IPS-20b (cell line): ENCODE results near the gene HMX1.

Source experiments
- H3K27ac ChIP-seq: one replicate; pipeline ENCODE4 v1.5.1; 2013; ENCODE audit warnings: low read length
- H3K27me3 ChIP-seq: 2 replicates; pipeline ENCODE4 v1.6.1; 2013; ENCODE audit warnings: mild to moderate bottlenecking, low read length, inconsistent platforms; ENCODE audit not compliant: insufficient read depth
- H3K36me3 ChIP-seq: 2 replicates; pipeline ENCODE4 v1.6.1; 2013; ENCODE audit warnings: low read depth, mild to moderate bottlenecking, inconsistent platforms, low read length, moderate library complexity; ENCODE audit not compliant: insufficient read depth
- H3K4me1 ChIP-seq: 2 replicates; pipeline ENCODE4 v1.6.1; 2013; ENCODE audit warnings: mild to moderate bottlenecking, control low read depth, inconsistent platforms, low read length, moderate library complexity; ENCODE audit not compliant: insufficient read depth
- H3K4me3 ChIP-seq: 2 replicates; pipeline ENCODE4 v1.5.1; 2013; ENCODE audit warnings: mild to moderate bottlenecking, low read length, inconsistent platforms
- H3K9ac ChIP-seq: 2 replicates; pipeline ENCODE4 v1.6.1; 2013; ENCODE audit warnings: low read depth, mild to moderate bottlenecking, inconsistent platforms, low read length, moderate library complexity
- H3K9me3 ChIP-seq: 2 replicates; pipeline ENCODE4 v1.6.1; 2013; ENCODE audit warnings: mild to moderate bottlenecking, low read depth, low read length, inconsistent platforms; ENCODE audit not compliant: insufficient read depth

Gene HMX1

DNA sequence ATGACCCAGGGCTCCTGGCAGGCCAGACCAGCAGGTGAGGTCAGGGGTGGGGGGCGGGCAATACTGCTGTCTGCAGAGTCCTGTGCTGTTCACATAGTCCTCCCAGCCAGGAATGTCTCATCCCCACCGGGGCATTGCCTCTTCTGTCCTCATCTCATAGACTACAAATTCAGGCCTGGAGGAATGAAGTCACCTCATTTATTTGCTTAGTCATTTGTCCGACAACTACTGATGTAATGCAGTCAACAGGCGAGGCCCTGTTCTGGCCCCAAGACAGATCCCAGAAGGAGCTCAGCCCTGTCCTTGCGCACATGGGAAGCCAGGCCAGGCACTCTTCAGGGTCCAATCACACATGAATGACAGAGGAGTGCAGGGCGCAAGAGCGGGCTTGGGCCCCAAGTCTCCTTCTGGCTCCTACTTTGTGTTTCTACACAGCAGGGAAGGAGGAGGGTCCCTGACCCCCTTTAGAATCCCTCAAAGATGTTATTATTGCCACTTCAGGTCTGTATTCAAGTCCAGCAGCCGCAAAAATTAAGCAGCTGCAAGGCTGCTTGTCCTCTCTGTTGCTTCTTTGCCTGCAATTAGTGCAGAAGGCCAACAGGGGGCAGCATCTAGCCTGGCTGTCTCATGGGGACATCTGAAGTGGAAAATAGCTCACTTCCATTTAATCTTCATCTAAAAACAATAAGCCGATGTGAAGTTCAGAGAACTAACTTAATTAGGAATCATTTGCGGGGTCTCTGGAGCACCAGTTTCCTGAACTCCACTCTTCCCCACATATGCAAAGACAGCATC lies 15.2 kb upstream of the HMX1 start:
- Histone ChIP-seq H3K27me3 (peaks cover 99% of the 10 kb centered on the region), H3K4me1 (no peaks in the 10 kb centered on the region; the same call in 1 of the 2 replicates), H3K9me3 (no peaks in the 10 kb centered on the region; the same call in 1 of the 2 replicates)

DNA sequence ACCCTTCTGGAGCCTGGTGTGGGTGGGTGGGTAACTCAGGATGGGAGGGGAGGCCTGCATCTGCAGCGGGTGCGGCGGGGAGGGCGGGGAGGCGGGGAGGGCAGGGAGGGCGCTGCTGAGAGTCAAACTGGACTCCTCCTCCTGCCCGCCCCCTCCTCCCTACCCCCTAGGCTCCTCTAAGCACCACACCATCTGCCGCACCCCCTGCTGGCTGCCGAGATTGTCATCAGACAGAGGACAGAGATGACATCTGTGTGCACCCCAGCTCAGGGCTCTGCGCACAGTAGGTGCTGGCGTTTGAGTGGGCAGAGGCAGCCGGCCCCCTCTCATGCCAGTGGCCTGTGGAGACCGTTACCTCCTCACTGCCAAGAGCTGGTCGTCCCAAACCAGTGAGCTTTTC lies 10.6 kb upstream of the HMX1 start:
- H3K4me1 ChIP-seq = no peaks in the 10 kb centered on the region; the same call in 1 of the 2 replicates
- peaks cover 99% of the 10 kb centered on the region for H3K27me3 ChIP-seq
- H3K9ac ChIP-seq = no peak overlapping the region
- no peaks in the 10 kb centered on the region for H3K36me3 ChIP-seq
- no peak overlapping the region for H3K4me3 ChIP-seq
- no peak overlapping the region for H3K27ac ChIP-seq
- no peaks in the 10 kb centered on the region for H3K9me3 ChIP-seq

More for the DNA sequence above, 15.2 kb upstream of the HMX1 start:
- no peaks in the 10 kb centered on the region for H3K36me3 ChIP-seq
- H3K4me3 ChIP-seq = no peak overlapping the region
- H3K27ac ChIP-seq = no peak overlapping the region
- H3K9ac ChIP-seq = no peak overlapping the region

DNA sequence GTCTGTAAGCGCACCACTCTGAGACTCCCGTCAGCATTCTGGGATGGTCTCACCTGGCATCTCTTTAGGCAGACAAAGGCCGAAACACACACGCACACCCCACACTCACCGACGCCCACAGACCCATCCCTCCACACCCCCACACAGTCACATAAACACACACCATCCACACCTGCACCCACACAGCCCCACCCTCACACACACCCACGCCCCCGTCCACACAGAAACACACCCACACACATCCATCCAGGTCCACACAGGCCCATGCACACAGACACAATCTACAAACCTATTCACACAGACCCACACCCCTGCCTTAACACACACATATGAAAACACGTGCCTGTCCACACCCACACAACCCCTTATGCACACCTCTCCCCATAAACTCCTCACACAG lies 9.2 kb upstream of the HMX1 start:
- no peak overlapping the region for H3K27ac ChIP-seq
- H3K9ac ChIP-seq = no peak overlapping the region
- H3K4me1 ChIP-seq = no peaks in the 10 kb centered on the region; the same call in 1 of the 2 replicates
- no peak overlapping the region for H3K4me3 ChIP-seq
- peaks cover 4% of the 10 kb centered on the region; the same call in 1 of the 2 replicates for H3K9me3 ChIP-seq
- H3K27me3 ChIP-seq = peaks cover 99% of the 10 kb centered on the region
- no peaks in the 10 kb centered on the region for H3K36me3 ChIP-seq

DNA sequence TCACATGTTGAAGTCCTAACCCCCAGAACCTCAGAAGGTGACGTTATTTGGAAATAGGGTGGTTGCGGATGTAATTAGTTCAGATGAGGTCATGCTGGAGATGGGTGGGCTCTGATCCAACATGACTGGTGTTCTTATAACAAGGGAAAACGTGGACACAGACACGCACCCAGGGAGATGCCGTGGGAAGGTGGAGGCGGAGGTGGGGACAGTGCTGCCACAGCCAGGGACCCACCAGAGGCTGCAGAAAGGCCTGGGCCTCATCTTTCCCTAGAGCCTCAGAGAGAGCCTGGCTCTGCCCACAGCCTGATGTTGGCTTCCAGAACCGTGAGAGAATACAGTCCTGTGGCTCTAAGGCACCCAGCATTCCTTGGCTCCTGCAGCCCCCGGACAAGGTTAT lies 7.9 kb upstream of the HMX1 start:
- Histone ChIP-seq H3K27me3 (peaks cover 99% of the 10 kb centered on the region), H3K4me3 (no peak overlapping the region), H3K36me3 (no peaks in the 10 kb centered on the region), H3K27ac (no peak overlapping the region), H3K4me1 (no peaks in the 10 kb centered on the region; the same call in 1 of the 2 replicates), H3K9me3 (peaks cover 12% of the 10 kb centered on the region; the same call in 1 of the 2 replicates), H3K9ac (no peak overlapping the region)

DNA sequence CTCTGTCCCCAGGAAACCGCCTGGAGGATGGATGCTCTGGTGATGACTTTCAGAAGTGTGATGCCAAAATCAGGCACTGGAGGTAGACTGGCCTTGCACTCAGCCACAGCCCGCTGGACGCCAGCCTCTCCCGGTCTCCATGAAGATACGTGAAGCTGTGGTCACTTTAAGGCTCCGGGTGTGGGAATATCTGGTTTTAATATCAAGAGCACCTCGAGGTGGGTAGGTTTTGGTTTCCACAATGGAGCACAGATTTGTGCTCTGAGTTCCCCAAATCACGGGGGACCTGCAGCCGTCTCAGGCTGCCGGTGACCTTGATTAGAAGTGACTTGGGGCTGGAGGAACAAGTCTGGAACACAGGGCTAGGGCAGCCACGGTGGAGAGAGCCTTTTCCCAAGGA lies 6.8 kb upstream of the HMX1 start:
- Histone ChIP-seq H3K36me3 (no peaks in the 10 kb centered on the region), H3K4me3 (no peak overlapping the region), H3K27me3 (peaks cover 99% of the 10 kb centered on the region), H3K4me1 (no peaks in the 10 kb centered on the region; the same call in 1 of the 2 replicates), H3K9me3 (peaks cover 12% of the 10 kb centered on the region; the same call in 1 of the 2 replicates), H3K27ac (no peak overlapping the region), H3K9ac (no peak overlapping the region)

DNA sequence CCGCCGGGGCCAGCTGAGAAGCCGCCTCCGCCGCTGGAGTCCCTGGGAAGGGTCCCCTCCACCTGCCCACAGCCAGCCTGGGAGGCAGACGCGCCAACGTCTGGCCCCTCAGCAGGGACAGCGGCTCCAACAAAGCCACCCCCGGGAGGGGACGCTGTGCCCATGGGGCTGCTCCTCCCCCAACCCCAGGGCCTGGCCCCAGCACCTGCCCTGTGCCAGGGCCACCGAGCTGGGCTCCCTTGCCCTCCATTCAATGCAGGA lies 6.1 kb upstream of the HMX1 start:
- H3K9me3 ChIP-seq = peaks cover 12% of the 10 kb centered on the region; the same call in 1 of the 2 replicates
- no peaks in the 10 kb centered on the region; the same call in 1 of the 2 replicates for H3K4me1 ChIP-seq
- H3K36me3 ChIP-seq = no peaks in the 10 kb centered on the region
- H3K27me3 ChIP-seq = peaks cover 99% of the 10 kb centered on the region
- H3K9ac ChIP-seq = no peak overlapping the region
- no peak overlapping the region for H3K27ac ChIP-seq
- H3K4me3 ChIP-seq = no peak overlapping the region

DNA sequence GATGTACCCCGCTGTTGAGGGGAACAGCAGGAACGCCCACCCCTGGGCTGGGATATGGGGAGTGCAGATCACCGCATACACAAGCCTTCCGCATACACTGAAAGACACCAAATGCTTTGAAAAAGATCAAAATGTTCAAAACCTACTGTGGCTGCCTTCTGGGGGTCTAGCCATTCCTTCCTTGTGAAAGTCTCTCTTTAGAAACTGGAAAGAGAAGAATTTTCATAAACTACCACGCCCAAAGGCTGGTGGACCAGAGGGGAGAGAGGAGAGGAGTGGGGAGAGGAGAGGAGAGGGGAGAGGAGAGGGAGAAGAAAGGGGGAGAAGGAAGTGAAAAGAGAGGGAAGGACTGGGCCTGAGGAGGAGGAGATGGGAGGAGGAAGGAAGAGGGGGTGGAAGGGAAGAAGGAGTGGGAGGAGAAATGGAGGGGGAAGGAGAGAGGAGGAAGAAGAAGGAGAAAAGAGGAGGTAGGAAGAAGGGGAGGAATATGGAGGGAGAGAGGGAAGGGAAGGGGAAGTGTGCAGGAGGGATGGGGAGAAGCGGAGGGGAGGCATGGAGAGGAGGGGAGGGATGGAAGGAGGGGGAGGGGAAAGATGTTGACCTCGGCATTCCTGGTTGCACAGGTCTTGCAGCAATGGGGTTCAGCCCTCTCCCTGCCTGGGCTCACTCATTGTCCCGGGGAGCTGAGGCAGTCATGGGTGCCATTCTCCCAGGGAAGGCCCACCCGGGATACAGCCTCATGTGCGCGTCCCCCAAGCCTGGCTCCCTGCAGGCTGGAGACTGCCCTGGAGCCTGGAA lies 5.5 kb upstream of the HMX1 start:
- no peak overlapping the region for H3K9ac ChIP-seq
- no peak overlapping the region for H3K4me3 ChIP-seq
- H3K4me1 ChIP-seq = no peaks in the 10 kb centered on the region; the same call in 1 of the 2 replicates
- H3K9me3 ChIP-seq = peaks cover 12% of the 10 kb centered on the region; the same call in 1 of the 2 replicates
- no peak overlapping the region for H3K27ac ChIP-seq
- no peaks in the 10 kb centered on the region for H3K36me3 ChIP-seq
- peaks cover 99% of the 10 kb centered on the region for H3K27me3 ChIP-seq

DNA sequence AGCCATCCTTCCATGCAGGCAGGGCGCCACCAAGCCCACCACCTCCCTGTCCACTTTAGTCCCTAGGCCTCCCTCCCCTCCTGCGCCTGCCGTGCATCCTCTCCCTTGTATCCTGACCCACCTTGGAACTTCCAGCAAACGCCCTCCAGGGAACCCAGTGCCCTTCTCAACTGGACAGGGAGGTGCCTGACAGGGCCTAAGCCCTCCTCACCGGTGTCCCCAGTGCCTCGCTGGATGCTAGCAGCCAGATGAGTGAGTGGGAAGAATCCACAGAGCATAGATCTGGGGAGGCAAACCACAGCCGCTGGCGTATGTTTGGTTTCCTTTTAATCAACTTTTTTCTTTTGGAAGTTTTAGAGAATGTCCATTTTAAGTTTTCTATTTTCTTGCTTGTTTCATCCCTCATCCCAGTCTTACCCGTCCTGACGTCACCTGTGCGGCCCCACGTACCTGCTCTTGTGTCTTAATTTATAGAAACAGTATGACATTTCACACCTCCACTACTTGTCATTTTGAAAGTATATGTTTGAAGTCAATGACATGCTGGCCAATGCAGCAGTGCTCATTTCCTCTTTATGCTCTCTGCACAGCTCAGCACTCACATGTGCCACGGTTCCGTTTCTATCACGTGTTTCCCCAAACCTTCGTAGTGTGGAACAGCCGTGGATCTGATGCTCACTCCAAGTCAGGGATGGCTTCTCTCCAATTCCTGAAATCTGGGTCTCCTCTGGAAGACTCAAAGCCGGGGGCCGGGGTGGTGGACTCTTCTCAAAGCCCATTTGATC lies 3.4 kb upstream of the HMX1 start:
- H3K9me3 ChIP-seq = peaks cover 12% of the 10 kb centered on the region; the same call in 1 of the 2 replicates
- H3K27me3 ChIP-seq = peaks cover 97% of the 10 kb centered on the region
- no peak overlapping the region for H3K9ac ChIP-seq
- H3K36me3 ChIP-seq = no peaks in the 10 kb centered on the region
- no peak overlapping the region for H3K27ac ChIP-seq
- H3K4me3 ChIP-seq = no peak overlapping the region
- H3K4me1 ChIP-seq = no peaks in the 10 kb centered on the region; the same call in 1 of the 2 replicates

DNA sequence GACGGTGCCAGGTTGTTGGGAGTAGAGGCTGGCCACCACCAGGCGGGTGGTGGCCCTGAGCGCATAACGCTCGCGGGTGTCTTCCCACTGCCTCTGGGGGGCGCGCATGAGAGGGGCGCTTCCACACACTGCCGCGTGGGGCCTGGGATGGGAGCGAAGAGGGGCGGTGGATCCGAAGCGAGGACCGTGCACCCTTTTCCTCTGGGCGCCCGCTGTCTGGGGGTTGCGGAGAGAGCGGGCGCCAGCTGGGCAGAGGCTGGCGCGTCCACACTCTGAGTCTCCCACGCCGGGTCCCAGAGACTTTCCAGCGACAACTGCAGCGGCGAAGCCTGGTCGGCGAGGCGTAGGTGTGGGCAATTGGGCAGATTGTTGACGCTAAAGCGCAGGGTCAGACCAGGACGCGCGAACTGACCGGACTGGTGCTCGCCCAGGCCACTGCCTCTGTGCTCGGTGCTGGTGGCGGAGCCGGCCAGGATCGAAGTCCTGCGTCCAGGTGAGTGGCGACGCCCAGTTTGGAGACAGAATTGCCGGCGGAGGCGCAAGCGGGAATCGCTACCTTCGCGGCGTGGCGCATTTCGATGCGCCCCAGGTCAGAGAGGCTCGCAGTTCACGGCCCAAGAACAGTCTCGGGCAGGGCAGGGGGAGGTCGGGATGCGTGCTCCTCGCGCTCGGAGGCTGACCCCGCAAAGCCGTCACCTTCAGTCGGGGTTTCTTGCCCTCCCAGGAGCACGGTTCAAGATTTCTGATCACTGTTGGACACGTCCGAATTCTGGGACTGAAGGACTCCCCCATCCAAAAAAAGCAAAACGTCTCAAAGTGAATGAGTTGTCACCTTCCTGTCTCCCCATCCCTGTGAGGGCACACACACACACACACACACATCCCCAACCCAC lies 2.6 kb upstream of the HMX1 start:
- H3K9me3 ChIP-seq = peaks cover 12% of the 10 kb centered on the region; the same call in 1 of the 2 replicates
- H3K4me3 ChIP-seq = no peak overlapping the region
- H3K9ac ChIP-seq = no peak overlapping the region
- H3K27ac ChIP-seq = no peak overlapping the region
- H3K36me3 ChIP-seq = no peaks in the 10 kb centered on the region
- peaks cover 97% of the 10 kb centered on the region for H3K27me3 ChIP-seq
- no peaks in the 10 kb centered on the region; the same call in 1 of the 2 replicates for H3K4me1 ChIP-seq

DNA sequence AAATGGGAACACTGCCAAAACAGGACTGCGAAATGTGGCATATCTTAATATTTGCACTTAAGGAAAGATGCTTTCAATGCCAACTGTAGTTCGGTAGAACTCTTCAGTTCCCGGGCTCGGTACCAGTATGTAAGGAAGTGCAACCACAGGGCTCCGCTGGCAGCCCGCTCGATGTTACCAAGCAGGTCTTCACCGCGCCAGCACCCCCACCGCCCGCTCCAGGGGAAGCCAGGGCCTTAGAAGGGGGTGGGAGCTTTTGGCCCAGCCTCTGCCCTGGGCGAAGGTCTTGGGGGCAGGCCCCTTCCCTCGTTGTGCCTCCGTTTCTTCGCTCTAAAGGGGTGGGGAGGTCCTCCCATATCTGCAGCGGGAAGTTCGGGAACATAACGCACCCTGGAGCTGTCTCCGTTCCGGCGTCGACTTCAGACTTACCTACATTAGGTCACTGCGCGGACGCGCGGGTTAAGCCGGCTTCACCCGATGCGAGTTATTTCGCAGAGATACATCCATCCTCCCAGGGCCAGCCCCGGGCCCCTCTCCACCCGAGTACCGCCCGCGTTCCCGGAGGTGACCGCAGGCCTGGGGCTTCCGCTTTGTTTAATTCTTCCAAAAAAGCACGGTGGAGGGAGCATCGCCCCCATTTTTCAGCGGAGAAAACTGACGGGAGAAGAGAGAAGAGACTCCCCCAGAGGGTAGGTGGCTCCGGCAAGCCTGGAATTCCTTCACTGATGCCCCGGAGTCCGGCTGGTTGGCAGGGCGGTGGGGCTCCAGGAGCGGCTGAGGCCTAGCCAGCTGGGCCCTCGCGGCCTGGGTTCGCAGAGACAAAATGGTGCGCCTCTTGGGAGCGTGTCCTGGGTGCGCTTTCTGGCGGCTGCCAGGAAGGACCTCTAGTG lies 1.0 kb upstream of the HMX1 start:
- Histone ChIP-seq H3K4me3 (peak overlapping the region; percentile 33; the same call in 1 of the 2 replicates), H3K9me3 (peaks cover 12% of the 10 kb centered on the region; the same call in 1 of the 2 replicates), H3K4me1 (no peaks in the 10 kb centered on the region; the same call in 1 of the 2 replicates), H3K36me3 (no peaks in the 10 kb centered on the region), H3K9ac (no peak overlapping the region), H3K27ac (no peak overlapping the region), H3K27me3 (peaks cover 97% of the 10 kb centered on the region)
